K562 (cell line): ENCODE data around the gene SLC2A13. TPM values are rescaled to one million over a fixed set of nuclear protein-coding genes. Genes with fewer than 3 reads are reported as not detected.

ENCODE experiments used
- ATAC-seq: fragments of 200-7000 bp; cut with Tn5 transposase; 3 replicates; pipeline ENCODE4 v1.9.1; 2020; ENCODE audit warnings: moderate library complexity
- BruUV-seq: library from RNA; stranded (reverse); fragments of 400-500 nt; replicated peaks from 2 replicates; lab custom pipeline; 2021; lab: Mats Ljungman, UMichigan
- CTCF ChIA-PET: fragments of 300-600 bp; formaldehyde crosslinking; extraction: SDS; loops from one replicate; lab custom pipeline; 2021; ENCODE audit warnings: low intra/inter-chr PET ratio; lab: Yijun Ruan, JAX
- POLR2A ChIA-PET: fragments of 300-600, 350-650 bp; sonication (Branson Sonifier 250); formaldehyde crosslinking; extraction: SDS; loops from one replicate; lab custom pipeline; 2021; ENCODE audit warnings: antibody characterized with exemption, inconsistent platforms; lab: Yijun Ruan, JAX
- DNase-seq, 4 experiments: peaks; one replicate each; pipeline versions ENCODE4 v3.0.0 to v3.0.0-alpha.2; 2011 to 2018; ENCODE audit warnings: low spot score in 3 of 4, mixed read lengths in 3 of 4; ENCODE audit errors: extremely low read depth in 1 of 4
- FAIRE-seq: peaks from 2 replicates; lab custom pipeline; 2011; peaks lifted over from hg19 to GRCh38; lab: Jason Lieb, UNC
- H2AFZ ChIP-seq: 2 replicates; pipeline ENCODE4 v1.6.0; 2011; ENCODE audit warnings: low read depth, low read length, control low read depth, inconsistent platforms
- H3K27ac ChIP-seq: fragments of 200-600 bp; 3 replicates; pipeline ENCODE4 v1.8.0; 2011; ENCODE audit warnings: low read depth, mild to moderate bottlenecking, control low read depth, inconsistent platforms, low read length, moderate library complexity, mixed read lengths; ENCODE audit errors: extremely low read depth
- H3K27me3 ChIP-seq, 2 experiments: fragments of 300-600 bp in 1 of 2; 2 replicates in 1 of 2; 3 replicates in 1 of 2; pipeline versions ENCODE4 v1.6.0 to v1.8.0; 2011; ENCODE audit warnings: inconsistent platforms in 2 of 2, low read length in 2 of 2, mild to moderate bottlenecking in 1 of 2, mixed read lengths in 1 of 2, moderate library complexity in 1 of 2; ENCODE audit not compliant: control insufficient read depth in 2 of 2, insufficient read depth in 2 of 2
- H3K36me3 ChIP-seq: fragments of 300-600 bp; 3 replicates; pipeline ENCODE4 v1.8.0; 2011; ENCODE audit warnings: mild to moderate bottlenecking, low read length, inconsistent platforms; ENCODE audit not compliant: control insufficient read depth, insufficient read depth
- H3K4me1 ChIP-seq, 2 experiments: fragments of 200-600 bp in 1 of 2; replicated peaks in 1 of 2; 2 replicates in 1 of 2; 3 replicates in 1 of 2; pipeline versions ENCODE4 v1.5.1 to v1.8.0; 2011; ENCODE audit warnings: inconsistent platforms in 2 of 2, low read length in 2 of 2, mild to moderate bottlenecking in 1 of 2, mixed read lengths in 1 of 2, moderate library complexity in 1 of 2; ENCODE audit not compliant: control insufficient read depth in 2 of 2, insufficient read depth in 2 of 2
- H3K4me2 ChIP-seq: 2 replicates; pipeline ENCODE4 v1.6.1; 2011; ENCODE audit warnings: low read length, control low read depth, inconsistent platforms, mixed read lengths; ENCODE audit not compliant: insufficient read depth
- H3K4me3 ChIP-seq: fragments of 200-600 bp; sonication (generic), shearing (Covaris generic); 2 replicates; pipeline ENCODE4 v1.5.1; 2016; ENCODE audit warnings: control low read depth, inconsistent platforms
- H3K79me2 ChIP-seq: fragments of 200-600 bp; 3 replicates; pipeline ENCODE4 v1.8.0; 2011; ENCODE audit warnings: low read length, inconsistent platforms; ENCODE audit not compliant: control insufficient read depth, insufficient read depth
- H3K9ac ChIP-seq, 2 experiments: 2 replicates each; pipeline versions ENCODE4 v1.6.0 to v1.6.1; 2011; ENCODE audit warnings: low read depth in 2 of 2, low read length in 2 of 2, control low read depth in 1 of 2, inconsistent platforms in 1 of 2, mild to moderate bottlenecking in 1 of 2, mixed read lengths in 1 of 2; ENCODE audit not compliant: insufficient read depth in 1 of 2
- H3K9me1 ChIP-seq: one replicate; pipeline ENCODE4 v1.6.0; 2011; ENCODE audit warnings: inconsistent platforms, mild to moderate bottlenecking, low read length, moderate library complexity; ENCODE audit not compliant: control insufficient read depth, insufficient read depth
- H3K9me3 ChIP-seq: replicated peaks from 2 replicates; pipeline ENCODE4 v1.5.1; 2011; ENCODE audit warnings: low read depth, low read length, inconsistent platforms; ENCODE audit not compliant: control insufficient read depth, insufficient read depth
- H4K20me1 ChIP-seq: replicated peaks from 2 replicates; pipeline ENCODE4 v1.6.1; 2011; ENCODE audit warnings: low read length, inconsistent platforms, mixed read lengths; ENCODE audit not compliant: control insufficient read depth, insufficient read depth
- HCFC1 ChIP-seq: IDR thresholded peaks from 2 replicates; pipeline ENCODE4 v1.6.1; 2012; ENCODE audit warnings: low read depth, low read length, improper control_type of control experiment
- HIVEP1 ChIP-seq: fragments of 250-450 bp; sonication (Bioruptor Pico); IDR thresholded peaks from 2 replicates; pipeline ENCODE4 v1.4.0; 2020; ENCODE audit warnings: mild to moderate bottlenecking
- WGBS: fragments of 100-300 bp; shearing (Covaris generic); methylation state at CpG from one replicate; pipeline ENCODE4 v1.1.6; 2016; ENCODE audit warnings: low coverage, mixed read lengths; ENCODE audit not compliant: insufficient coverage; ENCODE audit errors: missing lambda C conversion rate; 5-methylcytosine and 5-hydroxymethylcytosine counted together
- in situ Hi-C: fragments of 300-500 bp; cut with MboI; formaldehyde crosslinking; loops from 4 replicates; pipeline ENCODE4 v1.15.0; 2018; ENCODE audit warnings: inconsistent platforms, mixed read lengths
- intact Hi-C: fragments of 100-400 bp; cut with micrococcal nuclease; formaldehyde crosslinking; loops from 2 replicates; pipeline ENCODE4 v1.14.2; 2022
- polyA plus RNA-seq, 8 experiments: library from polyadenylated mRNA; depleted of rRNA in 4 of 8; stranded (reverse) in 5 of 8; unstranded in 3 of 8; fragments of >200 nt; fragmentation: Nextera tagmentation in 2 of 8; fragmentation: Illumina TruSeq in 1 of 8; extraction: Ambion mirVana in 2 of 8; extraction: Trizol in 1 of 8; gene quantifications; 2 replicates each; pipeline versions ENCODE4 v1.2.1 to v1.2.3, GENCODE V29; 2011 to 2014; ENCODE audit warnings: inconsistent platforms in 1 of 8, missing spikeins in 1 of 8
- total RNA-seq, 7 experiments: library from RNA; depleted of rRNA in 6 of 7; stranded (reverse); fragments of >200 nt in 6 of 7; fragmentation: Illumina TruSeq in 2 of 7; extraction: Trizol in 2 of 7; gene quantifications; 2 replicates each; pipeline versions ENCODE4 v1.2.1 to v1.2.3, GENCODE V29; 2011 to 2021; ENCODE audit warnings: low replicate concordance in 1 of 7
- TF ChIP-seq, protein P1 (sequence below): fragments of 200-600 bp; sonication (generic); IDR thresholded peaks from one replicate; pipeline ENCODE4 v1.6.1; 2012; ENCODE audit warnings: mild to moderate bottlenecking, low read depth, low read length, inconsistent platforms

Gene SLC2A13
- total and polyA plus RNA-seq, 9 of the 15 experiments (the other 6 are each of a cell fraction or from before 2014, with no cell fraction given), result 1.7 to 12.4 (median 9.0) TPM

GRCh38 chr12:39886106-39886505, 219.8 kb downstream of the SLC2A13 start:
- CTCF ChIA-PET, result no interaction called here
- Histone ChIP-seq H3K79me2 (no peaks in the 10 kb centered on the region), H3K4me2 (no peak overlapping the region), H2AFZ (no peak overlapping the region), H3K27me3 (no peaks in the 10 kb centered on the region), H3K4me3 (no peak overlapping the region), H3K27ac (no peak overlapping the region), H3K9me3 (no peaks in the 10 kb centered on the region), H3K36me3 (no peaks in the 10 kb centered on the region), H3K9ac (no peak overlapping the region), H3K4me1 (no peaks in the 10 kb centered on the region), H4K20me1 (no peaks in the 10 kb centered on the region), H3K9me1 (no peaks in the 10 kb centered on the region)
- no peak for FAIRE-seq
- 45% methylated on average over 3 of the region's 3 CpGs for WGBS
- intact Hi-C loops (no loop called here), in situ Hi-C loops (no loop called here)
- POLR2A ChIA-PET, result no interaction called here
- no peak for DNase-seq
- TF ChIP-seq HCFC1, result no peak
- TF ChIP-seq, protein P1, sequence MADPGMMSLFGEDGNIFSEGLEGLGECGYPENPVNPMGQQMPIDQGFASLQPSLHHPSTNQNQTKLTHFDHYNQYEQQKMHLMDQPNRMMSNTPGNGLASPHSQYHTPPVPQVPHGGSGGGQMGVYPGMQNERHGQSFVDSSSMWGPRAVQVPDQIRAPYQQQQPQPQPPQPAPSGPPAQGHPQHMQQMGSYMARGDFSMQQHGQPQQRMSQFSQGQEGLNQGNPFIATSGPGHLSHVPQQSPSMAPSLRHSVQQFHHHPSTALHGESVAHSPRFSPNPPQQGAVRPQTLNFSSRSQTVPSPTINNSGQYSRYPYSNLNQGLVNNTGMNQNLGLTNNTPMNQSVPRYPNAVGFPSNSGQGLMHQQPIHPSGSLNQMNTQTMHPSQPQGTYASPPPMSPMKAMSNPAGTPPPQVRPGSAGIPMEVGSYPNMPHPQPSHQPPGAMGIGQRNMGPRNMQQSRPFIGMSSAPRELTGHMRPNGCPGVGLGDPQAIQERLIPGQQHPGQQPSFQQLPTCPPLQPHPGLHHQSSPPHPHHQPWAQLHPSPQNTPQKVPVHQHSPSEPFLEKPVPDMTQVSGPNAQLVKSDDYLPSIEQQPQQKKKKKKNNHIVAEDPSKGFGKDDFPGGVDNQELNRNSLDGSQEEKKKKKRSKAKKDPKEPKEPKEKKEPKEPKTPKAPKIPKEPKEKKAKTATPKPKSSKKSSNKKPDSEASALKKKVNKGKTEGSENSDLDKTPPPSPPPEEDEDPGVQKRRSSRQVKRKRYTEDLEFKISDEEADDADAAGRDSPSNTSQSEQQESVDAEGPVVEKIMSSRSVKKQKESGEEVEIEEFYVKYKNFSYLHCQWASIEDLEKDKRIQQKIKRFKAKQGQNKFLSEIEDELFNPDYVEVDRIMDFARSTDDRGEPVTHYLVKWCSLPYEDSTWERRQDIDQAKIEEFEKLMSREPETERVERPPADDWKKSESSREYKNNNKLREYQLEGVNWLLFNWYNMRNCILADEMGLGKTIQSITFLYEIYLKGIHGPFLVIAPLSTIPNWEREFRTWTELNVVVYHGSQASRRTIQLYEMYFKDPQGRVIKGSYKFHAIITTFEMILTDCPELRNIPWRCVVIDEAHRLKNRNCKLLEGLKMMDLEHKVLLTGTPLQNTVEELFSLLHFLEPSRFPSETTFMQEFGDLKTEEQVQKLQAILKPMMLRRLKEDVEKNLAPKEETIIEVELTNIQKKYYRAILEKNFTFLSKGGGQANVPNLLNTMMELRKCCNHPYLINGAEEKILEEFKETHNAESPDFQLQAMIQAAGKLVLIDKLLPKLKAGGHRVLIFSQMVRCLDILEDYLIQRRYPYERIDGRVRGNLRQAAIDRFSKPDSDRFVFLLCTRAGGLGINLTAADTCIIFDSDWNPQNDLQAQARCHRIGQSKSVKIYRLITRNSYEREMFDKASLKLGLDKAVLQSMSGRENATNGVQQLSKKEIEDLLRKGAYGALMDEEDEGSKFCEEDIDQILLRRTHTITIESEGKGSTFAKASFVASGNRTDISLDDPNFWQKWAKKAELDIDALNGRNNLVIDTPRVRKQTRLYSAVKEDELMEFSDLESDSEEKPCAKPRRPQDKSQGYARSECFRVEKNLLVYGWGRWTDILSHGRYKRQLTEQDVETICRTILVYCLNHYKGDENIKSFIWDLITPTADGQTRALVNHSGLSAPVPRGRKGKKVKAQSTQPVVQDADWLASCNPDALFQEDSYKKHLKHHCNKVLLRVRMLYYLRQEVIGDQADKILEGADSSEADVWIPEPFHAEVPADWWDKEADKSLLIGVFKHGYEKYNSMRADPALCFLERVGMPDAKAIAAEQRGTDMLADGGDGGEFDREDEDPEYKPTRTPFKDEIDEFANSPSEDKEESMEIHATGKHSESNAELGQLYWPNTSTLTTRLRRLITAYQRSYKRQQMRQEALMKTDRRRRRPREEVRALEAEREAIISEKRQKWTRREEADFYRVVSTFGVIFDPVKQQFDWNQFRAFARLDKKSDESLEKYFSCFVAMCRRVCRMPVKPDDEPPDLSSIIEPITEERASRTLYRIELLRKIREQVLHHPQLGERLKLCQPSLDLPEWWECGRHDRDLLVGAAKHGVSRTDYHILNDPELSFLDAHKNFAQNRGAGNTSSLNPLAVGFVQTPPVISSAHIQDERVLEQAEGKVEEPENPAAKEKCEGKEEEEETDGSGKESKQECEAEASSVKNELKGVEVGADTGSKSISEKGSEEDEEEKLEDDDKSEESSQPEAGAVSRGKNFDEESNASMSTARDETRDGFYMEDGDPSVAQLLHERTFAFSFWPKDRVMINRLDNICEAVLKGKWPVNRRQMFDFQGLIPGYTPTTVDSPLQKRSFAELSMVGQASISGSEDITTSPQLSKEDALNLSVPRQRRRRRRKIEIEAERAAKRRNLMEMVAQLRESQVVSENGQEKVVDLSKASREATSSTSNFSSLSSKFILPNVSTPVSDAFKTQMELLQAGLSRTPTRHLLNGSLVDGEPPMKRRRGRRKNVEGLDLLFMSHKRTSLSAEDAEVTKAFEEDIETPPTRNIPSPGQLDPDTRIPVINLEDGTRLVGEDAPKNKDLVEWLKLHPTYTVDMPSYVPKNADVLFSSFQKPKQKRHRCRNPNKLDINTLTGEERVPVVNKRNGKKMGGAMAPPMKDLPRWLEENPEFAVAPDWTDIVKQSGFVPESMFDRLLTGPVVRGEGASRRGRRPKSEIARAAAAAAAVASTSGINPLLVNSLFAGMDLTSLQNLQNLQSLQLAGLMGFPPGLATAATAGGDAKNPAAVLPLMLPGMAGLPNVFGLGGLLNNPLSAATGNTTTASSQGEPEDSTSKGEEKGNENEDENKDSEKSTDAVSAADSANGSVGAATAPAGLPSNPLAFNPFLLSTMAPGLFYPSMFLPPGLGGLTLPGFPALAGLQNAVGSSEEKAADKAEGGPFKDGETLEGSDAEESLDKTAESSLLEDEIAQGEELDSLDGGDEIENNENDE, result no peak
- no peak for TF ChIP-seq HIVEP1
- no peak for ATAC-seq
- BruUV-seq, result no TSS peak
